Natural killer cell treated with Interleukin-12 subunit alpha and Interleukin-12 subunit beta and Interleukin-15 and Interleukin-18, amount 100 ng/mL, for 72 hours (primary cell): Measurements from ENCODE around the gene TENM4. TPM values are rescaled to one million over a fixed set of nuclear protein-coding genes. Genes with fewer than 3 reads are reported as not detected.
A peak's percentile ranks its signal among the peaks of the same experiment; 100 is the strongest.

Source experiments
- ATAC-seq, 2 donors: fragments of 150-1000 bp; cut with Tn5 transposase in 1 of 2; sonication (Bioruptor Pico), chemical (Tn5 transposase) in 1 of 2; 2 replicates each; pipeline ENCODE4 v1.10.0; 2021
- DNase-seq: peaks from one replicate; pipeline ENCODE4 v3.0.0; 2022; ENCODE audit warnings: low spot score
- H3K27ac Mint-ChIP-seq, 2 donors: 1 replicate in 1 of 2; 2 replicates in 1 of 2; pipeline ENCODE4 v1.8.0; 2022; ENCODE audit warnings: mixed read lengths in 2 of 2, mild to moderate bottlenecking in 1 of 2, moderate library complexity in 1 of 2
- H3K27me3 Mint-ChIP-seq, 2 donors: 1 replicate in 1 of 2; 2 replicates in 1 of 2; pipeline ENCODE4 v1.8.0; 2022; ENCODE audit warnings: mixed read lengths in 2 of 2
- H3K36me3 Mint-ChIP-seq: one replicate; pipeline ENCODE4 v1.8.0; 2022; ENCODE audit warnings: mixed read lengths
- H3K4me1 Mint-ChIP-seq, 2 donors: 1 replicate in 1 of 2; 2 replicates in 1 of 2; pipeline ENCODE4 v1.8.0; 2022; ENCODE audit warnings: low read depth in 2 of 2, mixed read lengths in 2 of 2, mild to moderate bottlenecking in 1 of 2
- H3K4me3 Mint-ChIP-seq: one replicate; pipeline ENCODE4 v1.8.0; 2022; ENCODE audit warnings: mixed read lengths
- H3K9me3 Mint-ChIP-seq: 2 replicates; pipeline ENCODE4 v1.8.0; 2022; ENCODE audit warnings: mixed read lengths
- total RNA-seq, 2 donors: library from RNA; stranded (reverse); gene quantifications; one replicate each; pipeline ENCODE4 v1.2.3, GENCODE V29; 2022

Gene TENM4
- total RNA-seq, 2 donors from 2014 or later = not detected

DNA sequence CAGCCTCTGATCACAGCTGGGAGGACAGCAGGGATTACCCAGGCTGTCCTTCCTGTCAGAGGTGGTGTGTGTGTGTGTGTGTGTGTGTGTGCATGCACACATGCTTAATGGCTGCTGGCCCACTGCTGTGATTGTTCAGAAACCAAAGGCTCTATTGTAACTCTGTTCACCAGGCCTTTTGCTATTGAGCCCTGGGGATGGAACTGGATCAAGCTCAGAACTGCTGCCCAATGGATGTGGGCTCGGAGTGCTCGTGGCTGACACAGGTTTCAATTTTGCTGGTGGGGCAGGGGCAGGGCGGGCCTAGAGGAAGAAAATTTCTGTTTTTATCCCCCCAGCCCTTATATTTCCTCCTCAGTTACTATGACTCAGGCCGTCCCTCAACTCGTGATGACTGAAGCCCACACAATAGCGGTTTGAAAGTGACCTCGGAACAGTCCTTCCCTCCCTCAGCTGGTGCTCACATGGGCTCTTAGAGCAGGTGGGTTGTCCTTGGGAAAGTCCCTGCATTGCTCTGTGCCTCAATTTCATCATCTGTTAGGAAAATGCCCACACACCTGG lies 359.3 kb downstream of the TENM4 start:
- Mint-ChIP-seq H3K4me1 (no peaks in the 10 kb centered on the region), H3K4me3 (no peak overlapping the region), H3K9me3 (no peaks in the 10 kb centered on the region), H3K36me3 (no peaks in the 10 kb centered on the region), H3K27ac (no peak overlapping the region), H3K27me3 (peaks cover 0 to 2% of the 10 kb centered on the region in 2 donors)
- no peak for ATAC-seq
- no peak for DNase-seq

DNA sequence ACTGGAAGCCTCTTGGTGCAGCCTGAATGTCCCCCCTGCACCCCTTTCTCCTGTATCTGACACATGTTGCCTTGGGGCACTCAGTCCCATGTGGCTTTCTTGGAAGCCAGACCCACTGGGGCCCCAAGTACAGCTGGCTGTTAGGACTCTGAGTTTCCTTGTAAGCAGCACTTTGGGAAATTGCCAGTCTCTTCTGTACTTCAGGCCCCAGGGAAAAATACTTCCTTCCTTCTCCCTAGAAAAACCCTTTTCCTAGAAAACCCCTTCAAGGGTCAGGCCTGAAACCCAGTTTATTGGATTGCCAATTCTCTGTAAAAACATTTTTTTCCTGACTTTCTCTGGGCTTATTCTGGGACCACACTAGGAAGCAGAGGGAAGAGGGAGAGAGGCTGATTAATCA lies 360.3 kb downstream of the TENM4 start:
- no peak overlapping the region for H3K4me3 Mint-ChIP-seq
- H3K9me3 Mint-ChIP-seq = no peaks in the 10 kb centered on the region
- no peak for DNase-seq
- peaks cover 0 to 2% of the 10 kb centered on the region in 2 donors for H3K27me3 Mint-ChIP-seq
- H3K27ac Mint-ChIP-seq = no peak overlapping the region
- no peaks in the 10 kb centered on the region for H3K4me1 Mint-ChIP-seq
- no peaks in the 10 kb centered on the region for H3K36me3 Mint-ChIP-seq
- ATAC-seq = no peak

DNA sequence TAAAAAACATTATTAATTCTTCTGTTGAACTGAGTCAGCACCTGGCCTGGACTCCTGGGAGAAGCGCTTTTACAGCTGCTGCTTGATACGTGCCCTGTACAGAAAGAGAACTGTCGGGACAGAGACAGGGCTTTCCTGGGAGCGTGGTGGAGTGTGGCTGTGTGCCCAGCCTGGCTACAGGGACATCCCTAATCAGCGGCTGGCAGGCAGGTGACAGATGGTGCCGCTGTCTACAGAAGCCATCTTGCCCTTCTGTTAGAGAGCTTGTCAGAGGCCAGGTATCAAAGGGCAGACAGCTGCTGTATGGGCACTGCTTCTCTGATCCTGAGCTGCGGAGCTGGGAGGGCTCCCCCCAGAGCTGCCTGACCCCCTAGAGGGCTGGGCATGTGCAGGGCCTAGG lies 361.8 kb downstream of the TENM4 start:
- Mint-ChIP-seq H3K9me3 (no peaks in the 10 kb centered on the region), H3K4me1 (no peaks in the 10 kb centered on the region), H3K27ac (no peak overlapping the region), H3K4me3 (no peak overlapping the region), H3K36me3 (no peaks in the 10 kb centered on the region), H3K27me3 (peaks cover 0 to 6% of the 10 kb centered on the region in 2 donors)
- ATAC-seq (no peak), DNase-seq (no peak)

DNA sequence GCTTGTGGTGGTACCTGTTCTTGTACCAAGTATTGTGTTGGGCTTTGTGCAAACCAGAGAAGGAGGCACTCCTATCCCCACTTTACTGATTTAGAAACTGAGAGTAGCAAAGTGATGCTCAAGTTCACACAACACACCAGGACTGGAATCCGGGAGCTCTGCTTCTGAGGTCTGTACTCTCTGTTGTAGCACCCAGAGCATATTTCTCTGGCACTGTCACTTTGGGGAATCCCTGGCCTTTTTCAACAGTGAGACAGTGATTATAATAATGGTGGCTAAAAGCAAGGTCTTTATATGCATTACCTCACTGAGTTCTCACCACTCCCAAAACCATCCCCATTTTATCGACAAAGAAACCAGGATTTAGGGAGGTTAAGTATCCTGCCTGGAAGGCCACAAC lies 362.4 kb downstream of the TENM4 start:
- H3K27me3 Mint-ChIP-seq = peaks cover 0 to 6% of the 10 kb centered on the region in 2 donors
- no peaks in the 10 kb centered on the region for H3K36me3 Mint-ChIP-seq
- DNase-seq (no peak), ATAC-seq (no peak)
- H3K9me3 Mint-ChIP-seq = no peaks in the 10 kb centered on the region
- H3K27ac Mint-ChIP-seq = no peak overlapping the region
- H3K4me1 Mint-ChIP-seq = no peaks in the 10 kb centered on the region
- H3K4me3 Mint-ChIP-seq = no peak overlapping the region

DNA sequence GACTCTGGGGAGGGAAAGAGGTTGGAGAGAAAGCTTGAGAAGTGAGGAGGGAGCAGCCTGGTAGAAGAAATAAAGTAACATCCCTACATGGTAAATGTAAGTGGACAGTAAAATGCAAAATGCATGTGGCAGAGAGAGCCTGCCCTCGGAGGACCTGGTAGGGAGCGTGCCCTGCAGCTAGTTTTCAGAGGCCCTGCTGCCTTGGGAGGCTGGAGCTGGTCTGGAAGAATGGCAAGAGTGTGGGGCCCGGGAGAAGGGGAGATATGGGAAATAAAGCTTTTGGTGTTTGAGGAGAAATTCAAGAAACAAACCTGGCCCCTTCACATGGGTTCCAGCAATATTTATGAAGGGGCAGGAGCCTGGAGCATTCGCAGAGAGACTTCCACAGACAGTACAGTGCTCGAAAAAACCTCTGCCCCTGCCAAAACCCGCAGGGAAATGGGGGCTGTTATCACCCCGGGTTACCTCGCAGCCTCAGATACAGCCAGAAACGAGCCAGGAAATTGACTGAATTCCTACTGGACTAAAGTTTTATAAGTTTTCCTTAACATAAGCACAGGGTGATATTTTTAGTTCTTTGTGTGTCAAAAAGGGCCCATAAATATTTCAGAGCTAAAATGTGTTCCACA lies 363.0 kb downstream of the TENM4 start:
- no peak overlapping the region for H3K4me3 Mint-ChIP-seq

DNA sequence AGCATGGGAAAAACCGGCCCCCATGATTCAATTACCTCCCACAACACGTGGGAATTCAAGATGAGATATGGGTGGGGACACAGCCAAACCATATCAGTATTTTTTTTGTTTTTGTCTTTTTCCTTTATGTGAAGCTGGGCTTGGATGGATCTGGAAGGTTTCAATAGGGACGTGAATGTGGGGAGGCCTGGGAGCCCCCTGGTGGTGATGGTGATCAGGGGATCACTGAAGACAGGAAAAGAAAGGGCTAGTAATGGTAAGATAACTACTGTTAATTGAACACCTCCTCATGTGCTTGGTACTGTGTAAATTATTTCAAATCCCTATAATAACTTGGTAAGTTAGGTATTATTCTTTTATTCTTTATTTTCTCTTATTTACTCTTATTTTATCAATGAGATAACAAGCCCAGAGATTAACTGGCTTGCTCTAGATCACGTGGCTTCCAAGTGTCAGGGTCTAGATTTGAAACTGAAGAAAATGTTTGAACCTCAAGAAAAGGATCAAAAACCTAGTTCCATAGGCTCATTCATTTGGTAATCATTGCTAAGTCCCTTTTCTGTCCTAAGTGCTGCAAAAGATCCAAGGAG lies 364.2 kb downstream of the TENM4 start:
- H3K4me1 Mint-ChIP-seq = no peaks in the 10 kb centered on the region
- H3K9me3 Mint-ChIP-seq = no peaks in the 10 kb centered on the region
- no peak overlapping the region for H3K27ac Mint-ChIP-seq
- H3K27me3 Mint-ChIP-seq = peaks cover 0 to 3% of the 10 kb centered on the region in 2 donors
- ATAC-seq (no peak), DNase-seq (no peak)
- no peak overlapping the region for H3K4me3 Mint-ChIP-seq
- no peaks in the 10 kb centered on the region for H3K36me3 Mint-ChIP-seq

More for the DNA sequence above, 363.0 kb downstream of the TENM4 start:
- Mint-ChIP-seq H3K36me3 (no peaks in the 10 kb centered on the region), H3K27me3 (peaks cover 0 to 6% of the 10 kb centered on the region in 2 donors), H3K27ac (no peak overlapping the region), H3K9me3 (no peaks in the 10 kb centered on the region), H3K4me1 (no peaks in the 10 kb centered on the region)
- ATAC-seq (no peak), DNase-seq (no peak)

DNA sequence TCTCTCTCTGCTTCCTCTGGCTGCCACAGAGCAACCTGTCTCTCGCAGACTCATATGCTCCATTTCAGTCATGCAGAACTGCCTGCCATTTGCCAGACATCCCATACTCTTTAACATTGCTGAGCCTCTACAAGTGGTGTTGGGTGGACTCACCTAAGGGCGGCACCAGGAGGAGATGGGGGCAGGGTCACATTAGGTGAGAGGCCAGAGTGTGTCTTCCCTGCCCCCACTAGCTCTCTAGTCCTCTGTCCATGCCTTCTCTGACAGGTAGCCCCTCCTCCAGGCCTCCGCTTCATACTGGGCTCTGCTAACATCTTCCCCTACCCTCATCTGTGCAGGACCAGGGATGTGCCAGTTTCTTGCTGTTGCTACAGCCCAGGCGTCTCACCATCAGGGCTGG lies 366.3 kb downstream of the TENM4 start:
- no peak for DNase-seq
- Mint-ChIP-seq H3K4me1 (no peaks in the 10 kb centered on the region), H3K36me3 (no peaks in the 10 kb centered on the region), H3K4me3 (no peak overlapping the region), H3K9me3 (no peaks in the 10 kb centered on the region), H3K27ac (no peak overlapping the region), H3K27me3 (peaks cover 0 to 3% of the 10 kb centered on the region in 2 donors)
- ATAC-seq = peak in 1 of 2 donors; percentile 50

DNA sequence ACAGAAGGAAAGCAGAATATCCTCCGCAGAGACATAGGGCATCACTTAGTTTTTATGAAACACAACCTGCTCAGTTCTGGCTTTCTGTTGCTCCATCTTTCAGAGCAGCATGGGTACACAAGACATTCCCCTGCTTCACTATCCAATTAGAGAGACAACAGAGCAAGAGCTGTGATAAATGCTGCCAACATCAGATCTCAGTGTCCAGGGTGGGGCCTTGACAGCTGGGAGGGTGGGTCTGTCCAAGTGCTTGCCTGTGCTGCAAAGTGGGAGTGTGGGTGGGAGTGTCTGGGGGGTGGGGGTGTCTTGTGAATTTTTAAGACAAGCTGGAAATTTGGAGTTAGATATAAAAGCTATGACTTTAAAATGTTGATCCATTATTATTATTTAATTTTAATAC lies 369.6 kb downstream of the TENM4 start:
- ATAC-seq (no peak), DNase-seq (no peak)
- Mint-ChIP-seq H3K36me3 (no peaks in the 10 kb centered on the region), H3K27ac (no peak overlapping the region), H3K4me3 (no peak overlapping the region), H3K4me1 (no peaks in the 10 kb centered on the region), H3K27me3 (peaks cover 0 to 10% of the 10 kb centered on the region in 2 donors), H3K9me3 (no peaks in the 10 kb centered on the region)

DNA sequence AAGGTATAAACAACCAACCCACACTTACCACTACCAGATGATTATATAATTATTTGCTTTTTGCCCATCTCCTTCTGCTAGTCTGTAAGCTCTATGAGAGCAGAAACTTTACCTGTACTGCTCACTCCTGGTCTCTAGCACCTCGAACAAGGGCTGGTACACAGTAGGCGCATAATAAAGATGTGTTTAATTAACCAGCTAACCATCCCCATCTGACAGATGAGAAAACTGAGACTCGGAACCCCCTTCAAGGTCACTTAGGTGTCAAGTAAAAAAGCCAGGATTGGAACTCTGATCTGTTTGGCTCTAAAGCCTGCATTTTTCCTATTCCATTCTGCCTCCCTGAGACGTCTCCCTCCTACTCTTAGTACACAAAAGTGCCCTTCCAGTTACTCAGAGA lies 370.3 kb downstream of the TENM4 start:
- ATAC-seq (no peak), DNase-seq (no peak)
- Mint-ChIP-seq H3K36me3 (no peaks in the 10 kb centered on the region), H3K27ac (no peak overlapping the region), H3K4me1 (no peaks in the 10 kb centered on the region), H3K27me3 (peaks cover 0 to 13% of the 10 kb centered on the region in 2 donors), H3K4me3 (no peak overlapping the region), H3K9me3 (no peaks in the 10 kb centered on the region)

DNA sequence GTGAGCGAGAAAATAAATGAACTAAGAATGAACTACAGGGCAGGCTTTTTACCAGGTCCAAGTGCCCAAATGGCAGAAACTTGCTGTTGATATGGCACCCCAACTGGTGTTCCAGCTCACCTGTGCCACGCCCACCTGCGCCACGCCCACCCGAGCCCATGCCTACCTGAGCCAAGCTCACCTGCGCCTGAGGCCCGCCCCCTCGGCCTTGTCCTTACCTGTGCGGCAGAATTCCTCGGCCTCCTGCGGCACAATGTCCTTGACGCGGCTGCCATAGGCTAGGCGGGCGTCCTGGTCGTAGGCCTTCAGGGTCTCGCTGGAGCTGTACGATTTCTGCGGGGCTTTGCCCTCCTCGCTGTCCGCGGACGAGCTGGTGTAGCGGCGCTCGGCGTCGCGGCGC lies 371.3 kb downstream of the TENM4 start:
- Mint-ChIP-seq H3K27me3 (peaks cover 0 to 10% of the 10 kb centered on the region in 2 donors), H3K36me3 (no peaks in the 10 kb centered on the region), H3K27ac (no peak overlapping the region), H3K9me3 (no peaks in the 10 kb centered on the region), H3K4me3 (no peak overlapping the region), H3K4me1 (no peaks in the 10 kb centered on the region)
- no peak for DNase-seq
- no peak for ATAC-seq

DNA sequence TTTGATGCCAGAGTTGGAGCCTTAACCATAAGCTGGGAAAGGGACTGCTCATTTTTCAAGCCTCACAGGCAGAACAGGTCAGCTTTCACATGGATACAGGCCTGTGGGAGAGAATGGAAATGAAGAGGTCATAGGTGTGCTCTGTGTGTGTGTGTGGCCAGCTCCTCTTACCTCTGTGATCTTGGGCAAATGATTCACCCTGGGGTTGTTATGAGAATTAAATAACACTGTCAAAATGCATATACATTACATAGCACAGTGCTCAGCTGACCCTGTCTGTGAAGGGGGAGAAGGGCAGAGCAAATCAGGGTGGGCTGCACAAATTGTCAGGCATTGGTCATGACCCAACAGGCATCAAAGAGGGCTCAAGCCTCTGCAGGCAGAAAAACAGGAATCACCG lies 372.5 kb downstream of the TENM4 start:
- Mint-ChIP-seq H3K27me3 (peaks cover 0 to 10% of the 10 kb centered on the region in 2 donors), H3K4me3 (no peak overlapping the region), H3K4me1 (no peaks in the 10 kb centered on the region), H3K9me3 (no peaks in the 10 kb centered on the region), H3K27ac (no peak overlapping the region), H3K36me3 (no peaks in the 10 kb centered on the region)
- ATAC-seq (no peak), DNase-seq (no peak)

DNA sequence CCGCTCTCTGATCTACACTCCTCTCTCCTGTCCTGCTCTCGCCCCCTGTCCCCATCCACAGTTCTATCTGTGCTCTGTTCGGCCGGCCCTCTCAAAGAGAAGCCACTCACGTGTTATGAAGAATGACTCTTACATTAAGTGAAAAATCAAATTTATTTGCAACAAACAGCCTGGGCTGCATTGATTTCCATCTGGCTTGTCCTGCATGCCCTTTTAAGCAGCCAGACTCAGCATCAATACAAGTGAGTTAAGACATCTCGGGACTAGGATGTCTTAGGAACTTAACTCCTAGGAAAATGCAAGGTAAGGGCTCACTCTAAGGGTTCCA lies 373.5 kb downstream of the TENM4 start:
- Mint-ChIP-seq H3K9me3 (no peaks in the 10 kb centered on the region), H3K4me3 (no peak overlapping the region), H3K36me3 (no peaks in the 10 kb centered on the region), H3K27ac (no peak overlapping the region), H3K4me1 (no peaks in the 10 kb centered on the region), H3K27me3 (peaks cover 0 to 10% of the 10 kb centered on the region in 2 donors)
- no peak for ATAC-seq
- no peak for DNase-seq

DNA sequence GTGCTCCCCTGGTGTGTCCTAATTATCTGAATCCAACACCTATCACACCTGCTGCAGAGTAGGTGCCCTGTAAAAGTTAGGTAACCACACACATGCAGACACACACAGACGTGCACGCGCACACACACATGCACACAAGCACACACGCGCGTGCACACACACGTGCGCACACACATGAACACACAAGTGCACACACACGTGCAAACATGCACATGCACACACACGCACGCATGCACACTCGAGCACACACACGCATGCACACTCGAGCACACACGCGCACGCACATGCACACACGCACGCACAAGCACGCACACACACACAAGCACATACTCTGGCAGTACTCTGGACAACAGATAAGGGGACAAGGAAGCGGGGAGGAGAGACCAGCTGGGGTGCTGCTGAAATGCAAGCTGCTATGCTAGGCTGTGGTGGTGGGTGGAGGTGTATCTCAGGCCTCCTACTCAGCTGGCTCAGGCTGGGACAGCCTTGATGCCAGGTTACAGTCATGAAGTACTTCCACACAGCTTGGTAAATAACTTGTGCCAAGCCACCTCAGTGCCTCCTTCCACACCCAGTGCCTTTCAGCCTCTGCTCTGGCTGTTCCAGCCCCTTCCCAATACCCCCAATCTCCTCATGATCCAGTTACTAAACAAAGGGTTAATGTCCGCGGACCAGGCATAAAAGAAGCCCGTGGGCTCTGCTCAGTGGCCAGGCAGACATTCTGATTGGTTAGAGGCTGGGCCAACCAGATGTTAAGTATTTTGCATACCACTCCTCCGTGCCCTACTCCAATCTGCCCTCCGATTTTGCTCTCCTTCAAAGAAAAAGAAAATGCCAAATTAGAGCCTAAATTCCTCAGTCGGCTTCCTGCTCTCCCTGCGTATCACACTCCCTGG lies 374.1 kb downstream of the TENM4 start:
- peaks cover 0 to 10% of the 10 kb centered on the region in 2 donors for H3K27me3 Mint-ChIP-seq
- H3K4me3 Mint-ChIP-seq = no peak overlapping the region
- H3K36me3 Mint-ChIP-seq = no peaks in the 10 kb centered on the region
- H3K4me1 Mint-ChIP-seq = no peaks in the 10 kb centered on the region
- H3K27ac Mint-ChIP-seq = no peak overlapping the region
- ATAC-seq = peak in 1 of 2 donors; percentile 19
- no peak for DNase-seq
- H3K9me3 Mint-ChIP-seq = no peaks in the 10 kb centered on the region
